Lung (tissue), 12 donors: ENCODE data around the gene GABBR2. TPM values are rescaled to one million over a fixed set of nuclear protein-coding genes. Genes with fewer than 3 reads are reported as not detected.

Experiments
- ATAC-seq: fragments of 200-7000 bp; cut with Tn5 transposase; one replicate; pipeline ENCODE4 v1.9.1; 2020; ENCODE audit warnings: moderate number of reproducible peaks; ENCODE audit not compliant: insufficient read depth, low FRiP score
- DNase-seq, 3 donors: peaks; one replicate each; pipeline ENCODE4 v3.0.0-alpha.2; 2013 to 2017
- H3K27ac ChIP-seq, 2 donors: one replicate each; pipeline ENCODE4 v1.5.1; 2013; ENCODE audit warnings: mild to moderate bottlenecking in 2 of 2, moderate library complexity in 2 of 2, control low read depth in 1 of 2, inconsistent platforms in 1 of 2, low read depth in 1 of 2, low read length in 1 of 2
- H3K27me3 ChIP-seq, 3 donors: one replicate each; pipeline ENCODE4 v1.5.1; 2013; ENCODE audit warnings: low read length in 2 of 3; ENCODE audit not compliant: control insufficient read depth in 3 of 3, insufficient read depth in 3 of 3
- H3K36me3 ChIP-seq, 4 donors: one replicate each; pipeline ENCODE4 v1.5.1; 2013; ENCODE audit warnings: low read length in 4 of 4, mild to moderate bottlenecking in 1 of 4, moderate library complexity in 1 of 4; ENCODE audit not compliant: control insufficient read depth in 4 of 4, insufficient read depth in 4 of 4
- H3K4me1 ChIP-seq, 5 donors: one replicate each; pipeline ENCODE4 v1.5.1; 2013; ENCODE audit warnings: low read length in 5 of 5, mild to moderate bottlenecking in 2 of 5, moderate library complexity in 1 of 5; ENCODE audit not compliant: control insufficient read depth in 5 of 5, insufficient read depth in 5 of 5
- H3K4me3 ChIP-seq: one replicate; pipeline ENCODE4 v1.5.1; 2013; ENCODE audit warnings: mild to moderate bottlenecking, control low read depth, moderate library complexity
- H3K9ac ChIP-seq, 2 donors: one replicate each; pipeline ENCODE4 v1.5.1; 2013; ENCODE audit warnings: low read length in 2 of 2, control low read depth in 1 of 2; ENCODE audit not compliant: insufficient read depth in 1 of 2
- H3K9me3 ChIP-seq, 4 donors: one replicate each; pipeline ENCODE4 v1.5.1; 2013; ENCODE audit warnings: low read length in 3 of 4, mild to moderate bottlenecking in 1 of 4, moderate library complexity in 1 of 4; ENCODE audit not compliant: control insufficient read depth in 4 of 4, insufficient read depth in 3 of 4
- CTCF ChIP-seq: IDR thresholded peaks from 2 replicates; pipeline ENCODE4 v1.5.1; 2012; ENCODE audit warnings: mild to moderate bottlenecking; ENCODE audit errors: control extremely low read depth, extremely low read depth
- WGBS, 2 donors: extraction: QIAGEN DNeasy Blood & Tissue Kit; methylation state at CpG; one replicate each; pipeline ENCODE4 v1.1.7; 2013; 5-methylcytosine and 5-hydroxymethylcytosine counted together
- polyA plus RNA-seq, 2 donors: library from polyadenylated mRNA; stranded (reverse); fragments of 200-250 nt; gene quantifications; one replicate each; pipeline ENCODE4 v1.2.1, GENCODE V29; 2013
- total RNA-seq, 2 donors: library from RNA; depleted of rRNA in 1 of 2; stranded (reverse); fragments of >200 nt in 1 of 2; gene quantifications; one replicate each; pipeline ENCODE4 v1.2.1, GENCODE V29; 2014 to 2021
- donor health status: control.
- donor health status: control.
- donor health status: Bipolar disorder and iron deficiency.
- donor health status: healthy.
- donor health status: DM: yes; HTN: yes; CAD: no.

GABBR2 gene
- total and polyA plus RNA-seq, 4 donors = 0.40 to 1.8 (median 0.64) TPM

GRCh38 chr9:98241357-98242300, 467.1 kb downstream of the GABBR2 start:
- DNase-seq (no peak), ATAC-seq (no peak)
- H3K4me1 ChIP-seq = peaks cover 0 to 12% (median 0%) of the 10 kb centered on the region in 5 donors
- no peak overlapping the region for H3K4me3 ChIP-seq
- H3K9ac ChIP-seq = no peak overlapping the region
- H3K36me3 ChIP-seq = peaks cover 0 to 19% (median 0%) of the 10 kb centered on the region in 4 donors
- H3K27me3 ChIP-seq = no peaks in the 10 kb centered on the region
- TF ChIP-seq CTCF = no peak
- H3K27ac ChIP-seq = peak overlapping the region in 1 of 2 donors; percentile 35
- WGBS, 2 donors = 76 to 80% methylated on average over 8 of the region's 8 CpGs
- H3K9me3 ChIP-seq = no peaks in the 10 kb centered on the region

- Histone ChIP-seq H3K4me3 (no peak overlapping the region), H3K27ac (no peak overlapping the region), H3K36me3 (peaks cover 0 to 19% (median 0%) of the 10 kb centered on the region in 4 donors), H3K4me1 (peaks cover 0 to 9% (median 0%) of the 10 kb centered on the region in 5 donors), H3K9me3 (no peaks in the 10 kb centered on the region), H3K9ac (no peak overlapping the region), H3K27me3 (no peaks in the 10 kb centered on the region)
- no peak for TF ChIP-seq CTCF
- no peak for DNase-seq
- ATAC-seq = no peak
- WGBS, 2 donors = 62 to 78% methylated on average over 3 of the region's 3 CpGs
These were observed 468.3 kb downstream of the GABBR2 start for GRCh38 chr9:98240475-98240874.

Other genes starting within 250 kb of the GABBR2 start
- 10 to 100 TPM; 25.8 to 35.5 TPM for gene ANKS6, start 87.6 kb upstream of the GABBR2 start, total RNA-seq
- gene ANKS6, start 87.6 kb upstream of the GABBR2 start, polyA plus RNA-seq = 10 to 100 TPM; 16.7 to 24.2 TPM
- 10 to 100 TPM; 26.3 to 35.0 TPM for gene GALNT12, start 98.7 kb upstream of the GABBR2 start, total RNA-seq
- gene GALNT12, start 98.7 kb upstream of the GABBR2 start, polyA plus RNA-seq = 10 to 100 TPM in 1 of 2 donors, 1 to 10 TPM in 1; 7.9 to 13.9 TPM
- gene COL15A1, start 235.0 kb upstream of the GABBR2 start, total RNA-seq = 10 to 100 TPM in 1 of 2 donors, 1 to 10 TPM in 1; 8.9 to 40.5 TPM
- gene COL15A1, start 235.0 kb upstream of the GABBR2 start, polyA plus RNA-seq = 1 to 10 TPM; 2.9 to 8.1 TPM